HCT116 (cell line): ENCODE data around the gene KIF26A. TPM values are rescaled to one million over a fixed set of nuclear protein-coding genes. Genes with fewer than 3 reads are reported as not detected.

Experiments
- ATAC-seq: fragments of 200-7000 bp; cut with Tn5 transposase; 2 replicates; pipeline ENCODE4 v1.9.1; 2020; ENCODE audit warnings: mild to moderate bottlenecking, moderate library complexity
- BruUV-seq: library from RNA; stranded (reverse); fragments of 400-500 nt; replicated peaks from 2 replicates; lab custom pipeline; 2021; lab: Mats Ljungman, UMichigan
- CTCF ChIA-PET: fragments of 300-600 bp; sonication (Branson Sonifier 250); formaldehyde crosslinking; loops from one replicate; lab custom pipeline; 2021; ENCODE audit warnings: antibody characterized with exemption; lab: Charles Lee
- POLR2A ChIA-PET: fragments of 300-600, 350-600 bp; sonication (Branson Sonifier 250); formaldehyde crosslinking; loops from one replicate; lab custom pipeline; 2021; ENCODE audit warnings: antibody characterized with exemption; lab: Charles Lee
- RAD21 ChIA-PET, 2 experiments: fragments of 300-600 bp; sonication (Branson Sonifier 250); formaldehyde crosslinking; loops; one replicate each; lab custom pipeline; 2023; ENCODE audit warnings: low total read pairs in 2 of 2; ENCODE audit not compliant: uncharacterized antibody in 2 of 2, unreplicated experiment in 2 of 2, low non-redundant PET in 1 of 2; lab: Charles Lee
- DNase-seq: peaks from one replicate; pipeline ENCODE4 v3.0.0-alpha.2; 2010; ENCODE audit warnings: low read depth, low spot score
- H2AFZ ChIP-seq: fragments of 200-600 bp; shearing (Covaris generic), sonication (generic); 2 replicates; pipeline ENCODE4 v1.6.1; 2017; ENCODE audit warnings: low read depth, mixed run types, mixed read lengths, antibody characterized with exemption, low read length; ENCODE audit not compliant: poor library complexity, severe bottlenecking
- H3K27ac ChIP-seq: 2 replicates; pipeline ENCODE4 v1.5.1; 2012; ENCODE audit warnings: low read depth, low read length
- H3K27me3 ChIP-seq: fragments of 200-600 bp; sonication (generic); 2 replicates; pipeline ENCODE4 v1.6.1; 2016; ENCODE audit warnings: mixed run types, low read length, mixed read lengths; ENCODE audit not compliant: insufficient read depth
- H3K36me3 ChIP-seq, 2 experiments: fragments of 200-500 bp in 1 of 2; fragments of 200-600 bp in 1 of 2; sonication (Bioruptor generic) in 1 of 2; sonication (generic) in 1 of 2; 2 replicates each; pipeline versions ENCODE4 v1.5.1 to v1.6.1; 2014 to 2016; ENCODE audit warnings: low read length in 2 of 2, inconsistent platforms in 1 of 2, mixed read lengths in 1 of 2, mixed run types in 1 of 2; ENCODE audit not compliant: insufficient read depth in 2 of 2, control insufficient read depth in 1 of 2
- H3K4me1 ChIP-seq, 2 experiments: fragments of 200-600 bp in 1 of 2; sonication (generic) in 1 of 2; 2 replicates each; pipeline versions ENCODE4 v1.5.1 to v1.6.1; 2012 to 2017; ENCODE audit warnings: low read length in 2 of 2, inconsistent platforms in 1 of 2, mild to moderate bottlenecking in 1 of 2, mixed read lengths in 1 of 2, mixed run types in 1 of 2, moderate library complexity in 1 of 2; ENCODE audit not compliant: insufficient read depth in 2 of 2, control insufficient read depth in 1 of 2
- H3K4me2 ChIP-seq: fragments of 200-600 bp; sonication (generic); 2 replicates; pipeline ENCODE4 v1.6.1; 2017; ENCODE audit warnings: mixed run types, low read length, mixed read lengths
- H3K4me3 ChIP-seq, 2 experiments: fragments of 200-600 bp in 1 of 2; sonication (generic) in 1 of 2; replicated peaks in 1 of 2; 2 replicates each; pipeline ENCODE4 v1.5.1; 2011 to 2016; ENCODE audit warnings: low read length in 2 of 2, control low read depth in 1 of 2, low read depth in 1 of 2, mild to moderate bottlenecking in 1 of 2, mixed read lengths in 1 of 2, mixed run types in 1 of 2
- H3K79me2 ChIP-seq: fragments of 200-600 bp; sonication (generic); 2 replicates; pipeline ENCODE4 v1.6.1; 2017; ENCODE audit warnings: mild to moderate bottlenecking, mixed run types, low read length, moderate library complexity, mixed read lengths; ENCODE audit not compliant: insufficient read depth
- H3K9ac ChIP-seq: fragments of 200-600 bp; sonication (generic); 2 replicates; pipeline ENCODE4 v1.6.1; 2016; ENCODE audit warnings: low read length, mixed read lengths
- H3K9me2 ChIP-seq: fragments of 200-600 bp; sonication (generic), shearing (Covaris generic); 2 replicates; pipeline ENCODE4 v1.6.1; 2017; ENCODE audit warnings: mixed run types, mild to moderate bottlenecking, moderate library complexity; ENCODE audit not compliant: insufficient read depth
- H3K9me3 ChIP-seq, 2 experiments: fragments of 200-500 bp in 1 of 2; fragments of 200-600 bp in 1 of 2; sonication (Bioruptor generic) in 1 of 2; sonication (generic) in 1 of 2; 2 replicates each; pipeline ENCODE4 v1.6.1; 2014 to 2017; ENCODE audit warnings: low read length in 2 of 2, mixed read lengths in 2 of 2, inconsistent platforms in 1 of 2, low read depth in 1 of 2, mild to moderate bottlenecking in 1 of 2, mixed run types in 1 of 2, moderate library complexity in 1 of 2; ENCODE audit not compliant: control insufficient read depth in 1 of 2, insufficient read depth in 1 of 2
- H4K20me1 ChIP-seq: fragments of 200-600 bp; sonication (generic), shearing (Covaris generic); 2 replicates; pipeline ENCODE4 v1.6.1; 2017; ENCODE audit warnings: mixed run types, mild to moderate bottlenecking, moderate library complexity; ENCODE audit not compliant: insufficient read depth
- CTCF ChIP-seq, 3 experiments: fragments of 200-600 bp in 1 of 3; sonication (generic) in 1 of 3; IDR thresholded peaks in 2 of 3; conservative IDR thresholded peaks in 1 of 3; 2 replicates each; pipeline ENCODE4 v1.5.1; 2012 to 2017; ENCODE audit warnings: low read depth in 2 of 3, low read length in 2 of 3, antibody characterized with exemption in 1 of 3, borderline replicate concordance in 1 of 3, control low read depth in 1 of 3, mild to moderate bottlenecking in 1 of 3, mixed read lengths in 1 of 3, mixed run types in 1 of 3, moderate library complexity in 1 of 3; ENCODE audit not compliant: insufficient read depth in 1 of 3
- POLR2AphosphoS5 ChIP-seq: IDR thresholded peaks from 2 replicates; pipeline ENCODE4 v1.6.1; 2011; ENCODE audit warnings: mild to moderate bottlenecking, low read depth, low read length, moderate library complexity
- RAD21 ChIP-seq: IDR thresholded peaks from 2 replicates; pipeline ENCODE4 v1.6.1; 2012; ENCODE audit warnings: low read depth, mild to moderate bottlenecking
- REST ChIP-seq: IDR thresholded peaks from 2 replicates; pipeline ENCODE4 v1.6.1; 2012; ENCODE audit warnings: low read depth
- SIN3A ChIP-seq: IDR thresholded peaks from 2 replicates; pipeline ENCODE4 v1.6.1; 2012; ENCODE audit warnings: low read depth
- intact Hi-C: fragments of 100-400 bp; cut with micrococcal nuclease; formaldehyde crosslinking; loops from 2 replicates; pipeline ENCODE4 v1.10.0; 2022
- total RNA-seq: library from RNA; stranded (reverse); gene quantifications from one replicate; pipeline ENCODE4 v1.2.1, GENCODE V29; 2021; ENCODE audit not compliant: unreplicated experiment

The KIF26A gene
- total RNA-seq, 1 experiment from 2014 or later: 10.2 TPM

GRCh38 chr14:104155513-104155912, 17.1 kb downstream of the KIF26A start:
- Histone ChIP-seq H3K36me3 (no peaks in the 10 kb centered on the region; a peak in 1 of 4 replicates), H3K4me1 (peaks cover 0 to 1% of the 10 kb centered on the region in 2 experiments; a peak in 1 of 4 replicates), H4K20me1 (no peaks in the 10 kb centered on the region), H3K4me3 (no peak overlapping the region), H3K4me2 (no peak overlapping the region), H3K27ac (no peak overlapping the region), H3K9me3 (no peaks in the 10 kb centered on the region)
- no TSS peak for BruUV-seq
- DNase-seq: no peak
- CTCF ChIA-PET: no interaction called here
- intact Hi-C loops: no loop called here
- no peak for ATAC-seq
- TF ChIP-seq RAD21 (no peak), CTCF (IDR thresholded peaks at IDR 0.05 in 2 of 3, conservative IDR thresholded peaks at IDR 0.05 in 1 of 3; ENCODE audit: borderline replicate concordance in 1 of 3, insufficient read depth in 1 of 3, low read depth in 2 of 3, low read length in 2 of 3) (no peak), REST (no peak), SIN3A (no peak), POLR2AphosphoS5 (no peak)
- TF ChIP-seq, all 23 proteins: peak for 0
- Histone ChIP-seq H3K9ac (no peak overlapping the region), H3K79me2 (peaks cover 6% of the 10 kb centered on the region; the same call in 1 of the 2 replicates), H3K27me3 (no peaks in the 10 kb centered on the region), H2AFZ (no peak overlapping the region), H3K9me2 (no peaks in the 10 kb centered on the region)
- ChIA-PET POLR2A (no interaction called here), RAD21 (no interaction called here)
